Testis (tissue), 2 donors: Measurements from ENCODE around the gene GAB2.

Experiments used
- CTCF ChIP-seq, 3 experiments: fragments of 450-650 bp in 2 of 3; fragments of 200-600 bp in 1 of 3; sonication (generic) in 1 of 3; IDR thresholded peaks; one replicate each; pipeline ENCODE4 v1.5.1; 2016 to 2019; ENCODE audit warnings: antibody characterized with exemption in 3 of 3, mild to moderate bottlenecking in 2 of 3, moderate library complexity in 1 of 3
- POLR2A ChIP-seq: fragments of 450-650 bp; IDR thresholded peaks from one replicate; pipeline ENCODE4 v1.6.1; 2017; ENCODE audit warnings: antibody characterized with exemption, mild to moderate bottlenecking, moderate library complexity

- no peak for TF ChIP-seq CTCF (IDR thresholded peaks at IDR 0.05)
- TF ChIP-seq POLR2A: no peak
These were observed 127.9 kb downstream of the GAB2 start for GRCh38 chr11:78289552-78290292.
